Stimulated activated naive CD4-positive, alpha-beta T cell (primary cell): ENCODE measurements around the gene CDH12.
"Not testable (repeated sequence)": the region's sequence is repeated elsewhere in the genome, so short reads cannot be mapped to it uniquely, and the experiment has no call there.

Source experiments
- DNase-seq, 6 experiments: peaks; one replicate each; lab custom pipeline; 2025; lab: John Stamatoyannopoulos, UW

CDH12 gene

DNA sequence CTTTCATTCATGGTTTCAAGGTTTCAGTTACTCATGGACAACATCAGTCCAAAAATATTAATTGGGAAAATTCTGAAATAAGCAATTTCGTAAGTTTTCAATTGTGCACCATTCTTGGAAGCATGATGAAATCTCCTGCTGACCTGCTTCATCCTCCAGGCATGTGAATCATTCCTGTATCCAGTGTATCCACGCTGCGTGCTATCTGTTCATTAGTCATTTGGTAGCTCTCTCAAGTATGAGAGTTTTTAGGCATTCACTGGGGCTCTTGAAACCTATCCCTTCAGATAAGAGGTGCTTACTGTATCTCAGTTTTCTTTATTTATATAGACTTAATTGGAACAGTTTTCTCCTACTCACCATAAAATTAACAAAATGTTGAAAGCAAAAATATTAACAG, 293.0 kb downstream of the CDH12 start:
- DNase-seq, result no peak

DNA sequence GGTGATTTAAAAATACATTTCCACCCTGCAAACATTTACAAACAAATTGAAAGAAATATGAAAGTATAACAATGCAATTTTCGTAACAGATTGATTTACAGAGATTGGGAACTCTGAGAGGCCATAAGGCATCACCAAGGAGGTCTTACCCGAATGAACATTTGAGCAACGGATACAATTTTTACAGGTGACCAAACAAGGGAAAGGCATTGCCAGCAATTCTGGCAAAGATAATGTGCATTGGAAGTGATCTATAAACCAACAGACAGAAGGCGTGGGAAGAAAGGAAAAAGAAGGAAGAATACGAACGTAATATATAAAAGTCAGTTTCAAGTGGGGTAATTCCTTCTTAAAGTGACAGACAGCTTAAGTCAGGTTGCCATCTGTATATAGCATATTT, 295.9 kb downstream of the CDH12 start:
- no peak for DNase-seq

DNA sequence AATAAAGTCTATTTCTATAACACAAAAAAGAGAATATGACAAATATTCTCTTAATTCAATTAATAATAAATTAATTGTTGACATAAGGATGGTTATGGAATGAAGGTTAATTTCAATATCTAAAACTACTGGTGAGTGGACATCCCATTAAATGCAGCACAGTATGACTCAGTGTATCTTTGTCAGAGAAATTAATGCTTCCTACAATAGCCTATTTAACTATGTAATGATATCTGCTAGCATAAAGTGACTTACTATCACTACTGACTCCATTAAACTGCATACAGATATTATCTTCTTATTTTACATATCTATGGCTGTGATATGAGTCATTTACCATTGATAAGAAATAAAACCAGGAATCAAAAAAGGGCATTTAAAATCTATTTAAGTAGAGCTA, 298.7 kb downstream of the CDH12 start:
- DNase-seq, result no peak

DNA sequence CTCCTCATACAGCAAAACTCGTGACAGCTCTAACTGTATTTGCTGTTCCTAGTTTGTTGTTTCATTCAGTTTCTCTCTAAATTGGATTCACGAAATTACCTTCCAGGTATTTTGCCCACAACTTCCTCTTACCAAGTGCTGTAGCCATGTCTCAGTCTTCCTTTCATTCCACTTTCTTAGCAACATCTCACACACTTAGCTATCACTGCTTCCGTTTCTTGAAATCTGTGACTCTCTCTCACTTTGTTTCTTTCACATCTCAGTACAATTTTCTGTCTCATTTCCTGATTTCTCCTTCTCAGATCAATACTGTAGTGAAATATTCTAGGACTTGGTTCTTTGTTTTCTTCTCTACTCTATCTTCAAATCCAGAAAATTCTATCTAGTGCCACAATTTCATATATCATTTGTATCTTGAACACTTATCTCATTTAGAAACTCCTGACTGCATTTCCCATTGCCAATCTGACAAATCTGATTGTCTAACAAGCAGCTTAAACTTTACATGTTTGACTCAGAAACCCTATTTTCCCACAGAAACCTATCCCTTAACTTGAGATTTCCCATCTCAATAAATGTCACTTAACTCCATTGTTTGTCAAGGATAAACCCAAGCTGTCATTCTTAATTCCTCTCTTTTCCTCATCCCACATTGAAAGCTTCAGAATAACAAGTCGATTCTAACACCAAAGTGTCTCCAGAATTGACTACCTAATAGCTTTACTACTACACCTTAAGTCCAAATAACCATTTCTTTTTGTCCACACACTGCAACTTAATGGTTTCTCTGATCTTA, 303.1 kb downstream of the CDH12 start:
- no peak for DNase-seq

DNA sequence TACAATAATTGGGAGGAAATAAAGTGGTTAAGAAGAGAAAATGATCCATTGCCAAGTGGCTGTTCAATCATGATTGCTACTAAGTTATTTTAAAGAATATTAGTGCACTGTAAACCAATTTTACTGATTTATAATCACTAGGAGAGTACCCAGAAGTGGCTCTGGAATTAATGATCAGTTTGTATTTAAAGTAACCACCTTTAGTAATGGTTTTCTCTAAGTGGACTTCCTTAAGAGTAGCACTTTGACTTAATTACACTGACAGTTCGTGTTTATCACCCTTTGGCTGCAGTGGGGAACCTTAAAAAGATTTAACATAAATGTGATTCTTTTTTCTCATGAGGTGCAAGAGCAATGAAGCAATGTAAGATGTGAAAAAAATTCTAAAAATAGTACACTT, 310.8 kb downstream of the CDH12 start:
- no peak for DNase-seq

DNA sequence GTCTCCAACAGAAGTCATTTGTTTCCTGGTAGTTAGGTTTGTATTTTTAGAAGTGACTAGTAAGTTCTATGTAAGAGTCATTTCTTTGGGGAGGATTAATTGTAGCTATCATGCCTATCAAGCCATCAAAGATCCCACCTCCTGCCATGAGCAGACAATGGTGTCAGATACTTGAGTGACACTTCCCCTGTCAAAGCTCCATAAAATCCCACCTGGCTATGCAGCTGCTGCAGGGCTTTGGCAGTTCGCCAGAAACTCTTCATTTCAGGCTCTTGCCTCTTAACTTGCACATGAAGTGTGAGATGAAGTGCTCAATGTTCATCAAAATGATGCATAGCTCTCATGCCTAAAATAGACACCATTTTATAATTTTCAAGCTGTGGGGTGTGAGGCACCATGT, 312.1 kb downstream of the CDH12 start:
- DNase-seq, result no peak

DNA sequence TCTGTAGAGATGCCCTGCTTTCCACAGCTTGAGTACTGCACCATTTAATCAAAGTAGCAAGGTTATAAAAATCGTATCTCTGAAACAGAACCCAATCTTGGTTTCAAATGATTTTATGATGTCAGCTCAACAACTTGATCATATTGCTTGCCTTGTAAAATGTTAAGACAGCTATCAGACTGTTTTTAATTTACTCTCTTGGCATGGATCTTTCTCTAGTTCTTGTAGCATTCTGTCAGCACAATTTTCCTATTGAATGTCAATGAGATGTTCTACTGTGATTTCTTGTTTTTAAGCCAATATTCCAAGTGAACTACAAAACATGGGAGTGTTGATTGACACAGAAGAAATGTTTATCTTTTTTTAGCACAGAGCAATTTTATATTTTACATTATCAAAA, 313.4 kb downstream of the CDH12 start:
- no peak for DNase-seq

DNA sequence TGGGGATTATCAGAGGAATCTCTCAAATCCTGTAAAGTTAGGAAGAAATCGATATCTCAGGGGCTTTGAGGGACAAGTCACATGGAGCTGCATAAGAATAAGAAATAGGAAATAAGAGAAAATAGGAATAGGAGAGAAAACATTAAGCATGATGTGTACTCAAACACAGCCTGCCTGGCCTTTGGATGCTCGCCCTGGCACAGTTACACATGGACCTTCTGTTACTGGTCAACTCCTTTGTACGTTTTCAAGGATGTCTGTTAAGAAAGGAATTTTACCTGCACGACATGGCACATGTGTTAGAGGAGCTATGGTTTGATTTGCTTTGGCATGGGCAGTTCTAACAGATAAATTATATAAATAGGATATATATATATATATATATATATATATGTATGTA, 321.2 kb downstream of the CDH12 start:
- no peak for DNase-seq

DNA sequence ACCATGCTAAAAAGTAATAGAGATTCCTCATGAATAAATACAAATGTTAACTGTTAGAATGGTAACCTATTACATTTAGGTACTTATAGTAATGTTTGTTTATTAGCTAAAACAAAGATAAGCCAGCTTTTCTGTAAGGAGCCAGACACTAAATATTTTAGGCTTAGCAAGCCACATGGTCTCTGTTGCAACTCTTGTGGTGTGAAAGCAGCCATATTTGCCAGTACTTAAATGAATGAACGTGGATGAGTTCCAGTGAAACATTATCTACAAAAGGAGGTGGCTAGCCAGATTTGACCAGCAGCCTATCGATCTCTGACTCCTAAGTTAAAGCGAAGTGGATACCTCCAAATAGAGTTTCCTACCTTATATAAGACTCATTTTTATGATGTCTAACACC, 331.6 kb downstream of the CDH12 start:
- no peak for DNase-seq

DNA sequence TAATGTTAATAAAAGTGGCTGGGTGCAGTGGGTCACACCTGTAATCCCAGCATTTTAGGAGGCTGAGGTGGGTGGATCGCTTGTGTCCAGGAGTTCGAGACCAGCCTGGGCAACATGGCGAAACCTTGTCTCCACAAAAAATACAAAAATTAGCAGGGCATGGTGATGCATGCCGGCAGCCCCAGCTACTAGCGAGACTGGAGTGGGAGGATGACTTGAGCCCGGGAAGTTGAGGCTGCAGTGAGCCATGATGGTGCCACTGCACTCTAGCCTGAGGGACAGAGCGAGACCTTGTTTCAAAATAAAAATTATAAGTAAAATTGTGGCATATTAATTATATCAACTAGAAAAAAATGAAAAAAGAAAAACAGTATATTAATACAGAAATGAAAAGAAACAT, 336.6 kb downstream of the CDH12 start:
- DNase-seq, result not testable (repeated sequence)

DNA sequence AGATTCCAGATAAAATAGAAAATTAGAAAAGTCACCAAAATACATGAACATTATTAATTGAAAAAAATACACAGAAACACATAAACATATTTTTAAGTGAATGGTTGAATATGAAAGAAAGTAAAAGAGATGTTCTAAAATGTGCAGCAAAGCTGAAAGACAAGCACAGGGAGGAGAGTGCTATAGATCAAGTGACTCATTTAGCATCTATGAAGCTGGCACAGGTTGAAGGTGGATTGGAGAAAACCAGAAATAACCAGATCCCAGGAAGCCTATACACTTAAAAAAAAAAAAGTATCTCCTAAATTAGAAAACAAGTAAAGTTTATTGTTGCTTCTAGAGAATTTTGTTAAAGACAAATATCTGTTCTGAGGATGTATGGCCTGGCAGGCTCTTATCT, 338.9 kb downstream of the CDH12 start:
- DNase-seq, result no peak

DNA sequence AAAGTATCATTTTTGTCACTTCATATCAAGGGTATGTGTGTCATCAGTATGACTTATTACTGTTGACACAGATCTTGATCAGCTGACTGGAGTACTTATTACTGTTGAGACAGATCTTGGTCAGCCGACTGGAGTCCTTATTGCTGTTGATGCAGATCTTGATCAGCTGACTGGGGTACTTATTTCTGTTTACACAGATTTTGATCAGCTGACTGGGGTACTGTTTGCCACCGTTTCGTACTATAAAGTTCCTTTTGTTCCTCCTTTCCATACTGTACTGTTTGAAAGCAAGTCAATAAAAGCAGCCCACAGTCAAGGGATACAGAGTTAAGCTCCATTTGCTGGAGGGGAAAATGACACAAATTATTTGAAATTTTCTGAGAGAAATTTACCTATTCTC, 347.3 kb downstream of the CDH12 start:
- no peak for DNase-seq

DNA sequence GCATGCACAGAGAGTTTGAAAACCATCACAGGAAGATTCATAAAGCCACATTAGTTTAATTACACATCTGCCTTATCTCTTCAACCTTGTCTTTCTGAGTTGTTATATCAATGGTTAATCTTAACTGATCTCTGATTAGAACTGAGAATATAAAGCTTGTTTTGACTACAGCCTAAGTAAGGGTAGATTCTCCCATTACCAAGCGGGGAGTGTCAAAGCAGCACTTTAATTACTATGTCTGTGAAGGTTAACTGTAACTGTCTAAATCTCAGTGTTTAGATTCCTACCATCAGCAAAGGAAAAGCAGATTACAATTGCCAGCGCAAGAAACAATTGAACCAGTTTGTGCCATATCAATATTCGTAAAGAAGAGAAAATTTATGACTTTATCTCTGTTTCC, 348.7 kb downstream of the CDH12 start:
- no peak for DNase-seq

DNA sequence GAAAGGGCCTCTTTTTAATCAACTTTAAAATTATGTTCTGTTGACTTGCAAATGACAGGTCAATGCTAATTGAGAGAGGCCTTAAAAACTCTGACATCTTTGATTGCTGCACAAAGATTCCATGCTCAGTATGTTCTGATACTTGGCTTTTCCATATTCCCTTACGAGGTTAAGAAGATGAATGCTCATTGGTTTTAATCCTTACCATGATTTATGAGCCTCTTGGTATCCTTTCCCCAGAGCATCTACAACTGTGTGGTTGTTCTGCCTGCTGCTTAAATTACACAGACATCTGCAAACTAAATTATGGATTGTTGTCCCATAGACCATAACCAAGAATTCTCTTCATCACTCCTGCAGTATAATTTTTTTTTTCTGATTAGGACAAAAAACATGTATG, 352.6 kb downstream of the CDH12 start:
- DNase-seq, result no peak

DNA sequence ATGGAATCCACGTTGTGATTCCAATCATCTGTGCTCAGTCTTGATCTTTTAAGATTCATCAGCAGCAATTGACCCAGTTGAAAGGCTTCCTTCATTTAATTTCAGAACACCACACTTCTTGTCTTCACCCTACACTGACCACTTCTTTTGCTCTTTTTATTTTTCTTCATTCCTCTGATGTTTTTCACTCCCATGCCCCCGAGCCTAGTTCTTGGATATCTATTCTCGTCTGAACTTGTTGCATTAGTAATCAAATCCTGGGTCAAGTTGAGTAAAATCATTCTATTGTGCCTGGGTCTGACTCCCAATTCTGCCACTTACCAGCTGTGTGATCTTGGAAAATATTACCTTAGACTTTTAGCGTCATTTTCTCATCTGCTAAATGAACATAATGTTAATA, 356.5 kb downstream of the CDH12 start:
- no peak for DNase-seq

DNA sequence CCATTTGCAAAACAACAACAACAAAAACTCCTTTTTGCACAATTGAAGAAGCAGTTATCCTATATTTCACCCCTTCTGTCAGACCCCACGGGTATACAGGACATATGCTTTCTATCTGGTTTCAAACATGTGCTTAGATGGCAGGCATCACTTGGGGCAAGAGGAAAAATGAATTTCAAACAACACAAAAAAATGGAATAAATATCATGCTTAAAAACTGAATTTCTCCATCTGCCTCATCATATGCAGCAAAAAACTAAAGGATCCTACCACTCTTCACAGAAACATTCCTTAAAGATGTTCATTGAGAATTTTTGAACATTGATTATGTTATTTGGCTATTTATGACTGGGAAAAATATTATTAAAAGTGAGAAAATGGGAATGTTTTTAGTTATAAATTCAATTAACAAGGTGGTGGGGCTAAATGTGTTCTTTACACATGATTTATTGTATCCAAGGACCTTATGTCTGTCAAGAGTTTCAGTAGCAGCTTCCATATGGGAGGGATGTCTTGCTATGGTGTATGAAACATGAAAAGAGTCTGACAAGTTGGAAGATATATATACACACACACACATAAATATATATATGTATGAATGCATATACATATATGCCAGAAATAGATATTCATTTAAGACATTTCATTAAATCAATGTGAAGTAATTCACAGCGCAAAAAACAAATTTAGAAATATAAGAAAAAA, 358.0 kb downstream of the CDH12 start:
- no peak for DNase-seq

DNA sequence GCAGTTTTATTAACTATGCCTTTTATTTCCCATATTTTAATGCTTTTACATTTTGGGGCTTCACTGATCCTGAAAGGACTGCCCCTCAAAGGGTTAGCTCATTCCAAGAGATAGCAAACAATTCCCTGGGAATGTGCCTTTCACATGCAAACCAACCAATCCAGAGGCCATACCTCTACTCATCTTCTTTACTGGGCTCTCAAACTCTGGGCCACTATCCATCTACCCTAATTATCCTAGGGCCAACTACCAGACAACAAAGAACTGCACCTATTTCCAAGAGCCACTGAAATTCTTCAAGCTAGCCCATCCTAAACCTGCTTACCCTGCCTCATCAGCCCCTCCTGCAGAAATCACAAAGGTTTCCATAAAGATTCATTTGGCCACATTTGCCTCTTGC, 364.7 kb downstream of the CDH12 start:
- no peak for DNase-seq

DNA sequence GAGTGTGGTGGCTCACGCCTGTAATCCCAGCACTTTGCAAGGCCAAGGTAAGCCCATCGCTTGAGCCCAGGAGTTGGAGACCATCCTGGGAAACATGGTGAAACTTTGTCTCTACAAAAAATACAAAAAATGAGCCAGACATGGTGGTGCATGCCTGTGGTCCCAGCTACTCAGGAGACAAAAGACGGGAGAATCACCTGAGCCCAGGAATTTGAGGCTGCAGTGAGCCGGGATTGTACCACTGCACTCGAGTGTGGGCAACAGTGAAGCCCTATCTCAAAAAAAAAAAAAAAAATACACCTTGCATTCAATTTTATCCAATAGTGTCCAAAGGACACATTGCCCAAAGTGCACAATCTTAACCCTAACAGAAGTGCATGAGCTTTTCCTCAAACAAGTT, 372.8 kb downstream of the CDH12 start:
- DNase-seq, result no peak

DNA sequence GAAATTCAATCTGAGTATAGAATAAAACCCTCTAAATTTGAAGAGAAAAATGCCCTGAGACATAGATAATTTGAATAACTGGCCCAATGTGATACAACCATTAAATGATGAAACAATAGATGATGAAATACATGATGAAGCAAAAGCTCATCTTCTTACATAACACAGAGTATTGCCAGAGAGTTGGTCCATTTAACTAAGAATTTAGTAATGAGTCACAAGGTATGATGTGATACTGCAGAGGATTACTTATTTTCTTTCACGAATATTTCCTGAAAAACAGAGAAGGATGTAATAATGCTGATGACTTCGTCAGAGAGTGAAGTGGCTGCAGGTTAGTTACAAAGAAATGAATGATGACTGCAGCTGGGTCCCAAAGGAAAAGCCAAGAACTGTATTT, 379.3 kb downstream of the CDH12 start:
- DNase-seq, result no peak

DNA sequence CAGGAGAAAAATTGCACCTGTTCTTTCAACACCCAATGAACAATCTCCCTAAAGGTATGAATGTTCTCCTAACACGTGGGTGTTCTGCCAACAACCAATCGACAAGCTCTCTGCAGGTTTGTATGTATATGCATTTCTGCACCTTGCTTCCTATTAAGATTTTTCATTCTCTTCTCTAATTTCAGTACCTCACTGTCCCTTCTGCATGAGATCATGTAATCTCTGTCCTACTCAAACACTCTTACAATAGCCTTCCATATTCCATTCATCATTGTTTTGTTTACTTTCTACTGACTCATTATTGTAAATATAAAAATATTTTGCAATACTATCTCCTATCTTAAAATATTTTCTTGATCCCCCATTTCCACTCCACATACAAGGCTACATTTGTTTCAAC, 382.0 kb downstream of the CDH12 start:
- DNase-seq, result no peak

DNA sequence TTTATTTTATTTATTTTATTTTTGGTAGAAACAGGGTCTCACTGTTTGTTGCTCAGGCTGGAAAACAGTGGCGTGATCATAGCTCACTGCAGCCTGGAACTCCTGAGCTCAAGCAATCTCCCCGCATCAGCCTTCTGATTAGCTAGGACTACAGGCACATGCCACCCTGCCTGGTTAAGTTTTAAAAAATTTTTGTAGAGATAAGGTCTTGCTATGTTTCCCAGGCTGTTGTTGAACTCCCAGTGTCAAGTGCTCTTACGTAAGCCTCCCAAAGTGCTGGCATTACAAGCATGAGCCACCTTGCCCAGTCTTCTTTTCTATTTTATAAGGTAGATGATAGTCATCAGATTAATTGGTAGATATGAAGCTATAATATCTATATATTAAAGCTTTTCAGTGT, 382.7 kb downstream of the CDH12 start:
- no peak for DNase-seq

DNA sequence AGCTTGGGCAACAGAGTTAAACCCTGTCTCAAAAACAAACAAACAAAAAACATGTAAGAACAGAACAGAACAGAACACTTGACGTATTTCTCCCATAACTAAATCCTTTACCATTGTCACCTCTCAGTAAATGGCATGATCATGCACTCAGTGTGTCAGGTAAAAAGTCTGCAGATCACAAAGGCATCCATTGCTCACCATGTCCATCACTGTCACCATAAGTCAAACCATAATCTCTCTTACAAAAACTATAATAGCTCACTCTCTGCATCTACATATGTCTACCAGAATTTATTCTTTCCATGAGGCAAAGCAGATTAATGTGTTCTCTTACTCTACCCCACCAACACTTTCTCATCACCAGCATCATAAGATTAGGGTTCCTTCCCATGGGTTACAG, 387.5 kb downstream of the CDH12 start:
- DNase-seq, result no peak

DNA sequence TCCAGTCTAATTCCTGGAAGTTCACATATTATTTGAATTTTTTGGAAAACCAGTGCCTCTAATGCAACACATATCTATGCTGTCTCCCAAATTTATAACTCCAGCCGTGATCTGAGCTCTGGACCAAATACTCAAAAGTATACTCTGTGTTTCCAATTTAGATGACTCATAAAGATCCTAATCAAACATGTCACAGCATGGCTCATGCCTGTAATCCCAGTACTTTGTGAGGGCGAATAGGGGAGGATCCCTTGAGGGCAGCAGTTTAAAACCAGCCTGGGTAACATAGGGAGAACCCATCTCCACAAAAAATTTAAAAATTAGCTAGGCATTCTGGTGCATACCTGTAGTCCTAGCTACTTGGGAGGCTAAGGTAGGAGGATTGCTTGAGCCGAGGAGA, 388.0 kb downstream of the CDH12 start:
- no peak for DNase-seq

DNA sequence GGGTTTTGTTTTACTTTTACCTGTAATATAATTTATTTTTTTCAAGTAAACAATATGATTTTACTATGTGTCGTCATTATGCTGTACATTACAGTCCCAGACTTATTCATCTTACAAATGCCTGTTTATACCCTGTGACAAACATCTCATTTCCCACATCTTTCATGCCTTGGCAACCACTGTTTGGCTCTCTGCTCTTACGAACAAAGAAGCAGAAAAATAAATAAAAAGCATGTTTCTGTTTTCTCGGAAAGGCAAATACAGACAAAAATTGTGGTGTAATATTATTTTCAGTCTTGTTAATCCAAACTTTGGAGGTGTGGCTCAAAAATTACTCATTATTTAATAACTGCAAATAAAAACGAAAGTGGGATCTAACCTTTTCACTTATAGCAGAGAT, 393.0 kb downstream of the CDH12 start:
- DNase-seq, result no peak
